Stimulated activated CD8-positive, alpha-beta memory T cell treated with anti-CD3 and anti-CD28 coated beads, Interleukin-12 subunit alpha, Interleukin-12 subunit beta, amount 100 ng/mL, for 24 hours (primary cell): ENCODE measurements around the gene ZBTB17.
"Not testable (repeated sequence)": the region's sequence is repeated elsewhere in the genome, so short reads cannot be mapped to it uniquely, and the experiment has no call there.

ENCODE experiments used
- DNase-seq: peaks from one replicate; pipeline ENCODE4 v3.0.0-alpha.2; 2020; ENCODE audit errors: extremely low read depth

The ZBTB17 gene

DNA sequence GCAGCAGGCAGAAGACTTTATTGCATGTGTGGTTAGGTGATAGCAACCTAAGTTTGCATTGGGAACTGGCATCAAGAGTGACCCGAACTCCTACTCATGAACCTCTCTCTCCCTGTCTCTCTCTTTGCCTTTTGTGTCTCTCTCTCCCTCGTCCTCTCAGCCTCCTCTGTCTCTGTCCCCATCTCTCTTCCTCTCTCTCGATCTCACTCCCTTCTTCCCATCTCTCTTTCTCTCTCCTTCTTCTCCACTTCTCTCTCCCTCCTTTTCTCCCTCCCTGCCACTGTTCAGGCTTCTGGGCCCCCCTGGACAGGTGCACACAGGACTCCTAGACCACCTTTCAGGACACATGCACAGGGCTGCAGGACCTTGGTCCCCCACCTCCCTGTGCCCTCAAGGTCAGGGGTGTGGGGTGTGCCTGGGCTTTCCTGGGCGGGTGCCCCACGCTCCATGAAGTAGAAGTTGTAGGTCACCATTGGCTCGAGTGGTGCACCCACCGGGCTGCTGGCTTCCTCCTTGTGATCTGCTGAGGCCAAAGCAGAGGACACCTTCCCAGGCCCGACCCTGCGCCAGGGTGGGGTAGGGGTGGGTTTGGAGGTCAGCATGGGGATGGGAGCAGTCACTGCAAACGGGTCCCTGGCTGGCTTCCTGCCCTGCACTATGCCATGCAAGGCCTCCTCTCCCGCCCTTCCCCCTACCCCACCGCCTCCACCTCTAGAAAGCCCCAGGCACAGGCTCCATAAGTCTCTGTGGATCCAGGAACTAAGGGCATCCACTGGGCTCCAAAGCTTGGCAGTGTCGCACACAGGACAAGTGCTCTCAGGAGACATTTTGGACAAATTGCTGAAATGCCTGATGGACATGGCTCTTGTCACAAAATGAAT lies 13.2 kb upstream of the ZBTB17 start:
- DNase-seq = no peak

DNA sequence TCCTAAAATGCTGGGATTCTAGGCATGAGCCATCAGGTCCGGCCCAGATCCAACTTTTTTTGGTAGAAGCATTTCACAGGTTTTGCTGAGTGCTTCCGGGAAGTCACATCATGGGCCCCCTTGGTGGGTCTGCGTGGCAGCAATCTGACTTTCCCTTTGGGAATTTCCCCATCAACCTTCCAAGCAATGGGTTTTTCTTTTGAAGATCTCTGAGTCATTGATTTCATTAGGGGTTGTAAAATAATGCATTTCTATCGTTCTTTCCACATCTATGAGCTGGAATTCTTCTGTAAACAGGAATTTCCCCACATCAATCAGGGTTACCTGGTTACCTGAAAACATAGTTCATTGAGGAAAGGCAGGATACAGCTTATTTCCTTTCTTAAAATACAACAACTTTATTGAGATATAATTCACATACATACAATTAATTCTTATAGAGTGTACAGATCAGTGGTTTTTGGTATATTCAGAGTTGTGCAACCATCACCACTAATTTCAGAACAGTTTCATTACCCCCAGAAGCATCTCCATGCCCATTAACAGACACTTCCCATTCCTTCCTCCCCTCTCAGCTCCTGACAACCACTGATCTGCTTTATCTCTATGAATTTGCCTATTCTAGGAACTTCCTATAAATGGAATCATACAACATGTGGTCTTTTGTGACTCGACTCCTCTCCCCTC lies 9.9 kb upstream of the ZBTB17 start:
- DNase-seq = no peak

DNA sequence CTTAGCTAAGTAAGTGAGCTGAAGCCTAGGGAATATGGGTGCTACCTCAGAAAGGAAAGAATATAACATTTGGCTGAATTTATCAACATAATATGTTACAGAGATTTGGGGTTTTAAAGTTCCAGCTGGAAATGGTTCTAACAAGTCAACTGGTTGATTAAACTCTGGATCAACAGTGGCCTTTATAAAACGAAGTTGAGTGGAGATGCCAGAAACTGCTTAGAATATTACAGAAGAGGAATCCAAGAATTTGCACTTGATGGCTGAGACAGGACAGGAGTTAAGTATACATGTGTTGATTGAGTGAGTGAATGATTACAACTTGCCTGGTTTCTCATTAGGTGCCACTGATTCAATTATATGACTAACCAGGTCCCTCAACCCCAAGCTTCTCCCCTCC lies 7.4 kb upstream of the ZBTB17 start:
- DNase-seq = no peak

DNA sequence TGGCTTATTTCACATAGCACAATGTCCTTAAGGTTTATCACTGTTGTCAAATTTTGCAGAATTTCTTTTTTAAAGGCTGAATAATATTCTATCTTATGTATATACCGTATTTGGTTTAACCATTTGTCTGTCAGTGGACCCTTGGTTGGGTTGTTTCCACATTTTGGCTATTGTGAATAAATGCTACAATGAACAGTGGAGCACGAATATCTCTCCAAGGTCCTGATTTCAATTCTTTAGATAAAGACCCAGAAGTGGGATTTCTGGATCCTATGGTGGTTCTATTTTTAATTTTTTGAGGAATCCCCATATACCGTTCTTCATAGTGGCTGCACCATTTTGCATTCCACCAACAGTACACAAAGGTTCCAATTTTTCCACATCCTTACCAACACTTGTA lies 5.8 kb upstream of the ZBTB17 start:
- no peak for DNase-seq

DNA sequence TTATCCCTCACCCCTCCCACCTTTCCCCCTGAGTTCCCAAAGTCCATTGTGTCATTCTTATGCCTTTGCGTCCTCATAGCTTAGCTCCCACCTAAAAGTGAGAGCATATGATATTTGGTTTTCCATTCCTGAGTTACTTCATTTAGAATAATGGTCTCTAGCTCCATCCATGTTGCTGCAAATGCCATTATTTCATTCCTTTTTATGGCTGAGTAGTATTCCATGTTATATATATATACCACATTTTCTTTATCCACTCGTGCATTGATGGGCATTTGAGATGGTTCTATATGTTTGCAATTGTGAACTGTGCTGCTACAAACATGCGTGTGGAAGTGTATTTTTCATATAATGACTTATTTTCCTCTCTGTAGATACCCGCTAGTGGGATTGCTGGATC lies 2.0 kb upstream of the ZBTB17 start:
- DNase-seq = not testable (repeated sequence)

DNA sequence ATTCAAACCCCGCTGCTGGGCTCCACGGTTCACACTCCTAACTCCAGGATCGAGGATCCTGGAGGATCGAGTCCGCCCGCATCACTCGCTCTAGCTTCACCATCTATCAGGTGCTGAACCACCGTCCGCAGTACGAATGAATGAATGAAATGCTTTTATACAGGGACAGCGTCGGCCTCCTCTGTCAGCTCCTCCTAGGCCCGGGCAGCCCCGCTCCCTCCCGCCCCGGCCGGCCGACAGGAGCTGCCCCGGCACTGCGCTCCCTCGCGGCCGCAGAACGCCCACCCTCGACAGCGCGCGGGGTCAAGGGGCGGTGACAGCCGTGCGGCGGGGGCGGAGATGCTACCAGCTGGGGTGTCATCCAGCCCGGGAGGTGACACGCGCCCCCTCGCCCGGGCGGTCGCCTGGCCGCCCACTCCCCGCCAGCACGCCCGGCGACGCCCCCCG lies 520 bp downstream of the ZBTB17 start:
- peak; percentile 59 for DNase-seq

DNA sequence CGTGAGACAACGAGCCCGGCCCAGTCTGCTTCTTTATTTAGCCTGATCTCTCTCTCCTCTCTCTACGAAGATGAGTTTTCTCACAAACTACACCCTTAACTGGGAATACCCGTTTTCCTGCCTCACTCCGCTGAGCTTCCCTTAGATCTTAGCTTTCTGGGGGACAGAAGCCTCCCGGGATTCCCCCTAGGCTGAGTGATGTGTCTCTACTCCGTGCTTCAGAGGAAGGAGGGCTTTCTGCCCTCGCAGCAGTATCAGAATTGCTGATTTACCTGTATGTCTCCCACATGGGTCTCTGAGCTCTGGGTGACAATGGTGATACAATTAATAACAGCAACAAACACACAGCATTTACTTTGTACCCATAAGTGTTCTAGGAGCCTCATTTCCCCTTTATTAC lies 1.0 kb downstream of the ZBTB17 start:
- DNase-seq = no peak

DNA sequence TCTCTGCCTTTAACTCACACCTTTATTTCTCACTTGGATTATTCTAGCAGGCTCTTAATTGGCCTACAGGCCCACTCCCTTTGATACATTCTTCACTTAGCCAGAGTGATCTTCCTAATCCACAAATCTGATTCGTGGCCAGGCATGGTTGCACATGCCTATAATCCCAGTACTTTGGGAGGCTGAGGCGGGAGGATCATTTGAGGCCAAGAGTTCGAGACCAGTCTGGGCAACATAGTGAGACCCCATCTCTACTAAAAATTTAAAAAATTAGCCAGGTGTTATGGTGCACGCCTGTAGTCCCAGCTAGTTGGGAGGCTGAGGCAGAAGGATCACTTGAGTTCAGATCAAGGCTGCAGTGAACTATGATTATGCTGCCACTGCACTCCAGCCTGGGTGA lies 2.1 kb downstream of the ZBTB17 start:
- DNase-seq = no peak

DNA sequence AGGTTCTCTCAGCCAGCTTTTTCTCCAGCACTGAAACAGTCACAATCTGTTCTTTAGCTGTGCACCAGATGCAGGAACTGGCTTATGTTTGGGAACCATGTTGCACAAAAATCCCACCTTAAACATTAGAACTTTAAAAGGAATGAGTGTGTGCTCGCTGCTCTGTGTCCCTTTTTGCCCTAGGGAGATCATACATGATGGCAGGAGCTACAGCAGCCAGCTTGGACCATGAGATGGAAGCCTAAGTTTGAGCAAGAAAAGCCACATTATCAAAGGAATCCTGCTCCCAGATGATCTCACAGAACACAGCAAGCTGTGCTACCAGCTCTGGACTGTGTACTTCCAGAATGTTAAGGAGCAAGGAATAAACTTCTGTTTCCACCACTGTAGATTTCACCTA lies 3.5 kb downstream of the ZBTB17 start:
- DNase-seq = no peak

DNA sequence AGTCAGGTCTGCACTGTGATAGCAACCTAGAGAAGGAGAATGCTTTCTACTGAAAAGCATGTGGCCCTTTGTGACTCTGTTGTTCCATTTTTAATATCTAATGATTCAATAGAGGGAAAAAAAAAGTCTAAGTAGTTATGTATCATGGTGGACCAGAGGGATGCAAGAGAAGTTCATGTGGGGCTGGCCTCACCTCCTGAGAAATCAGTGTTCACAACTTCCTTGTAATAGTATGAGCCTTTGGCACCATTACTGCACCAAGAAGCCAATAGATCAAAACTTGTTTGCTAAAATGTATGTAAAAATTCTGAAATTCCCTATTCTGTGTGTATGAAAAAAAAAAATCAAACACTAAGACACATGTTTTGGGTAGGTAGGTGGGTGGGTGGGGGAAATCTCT lies 5.0 kb downstream of the ZBTB17 start:
- DNase-seq = no peak

DNA sequence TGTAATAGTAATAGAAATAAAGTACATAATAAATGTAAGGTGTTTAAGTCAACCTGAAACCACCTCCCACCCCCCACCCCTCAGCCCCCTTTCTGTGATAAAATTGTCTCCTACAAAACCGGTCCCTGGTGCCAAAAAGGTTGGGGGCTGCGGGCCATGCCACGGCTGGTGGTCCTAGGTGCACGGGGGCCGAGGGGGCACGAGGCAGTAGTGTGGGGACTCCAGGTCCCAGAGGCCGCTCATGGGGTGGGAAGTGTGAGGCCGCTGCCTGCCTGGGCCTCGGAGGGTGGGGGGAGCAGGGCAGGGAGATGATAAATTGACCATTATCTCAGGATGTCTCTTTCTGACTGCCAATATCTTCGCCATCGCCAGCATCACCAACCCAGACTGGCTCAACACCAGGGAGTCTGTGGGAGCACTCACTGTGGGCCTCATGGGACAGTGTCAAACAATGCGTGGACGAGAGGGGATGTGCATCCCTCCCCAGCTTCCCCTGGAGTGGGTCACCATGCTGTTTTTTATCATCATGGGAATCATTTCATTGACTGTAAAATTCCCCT lies 6.5 kb downstream of the ZBTB17 start:
- no peak for DNase-seq

DNA sequence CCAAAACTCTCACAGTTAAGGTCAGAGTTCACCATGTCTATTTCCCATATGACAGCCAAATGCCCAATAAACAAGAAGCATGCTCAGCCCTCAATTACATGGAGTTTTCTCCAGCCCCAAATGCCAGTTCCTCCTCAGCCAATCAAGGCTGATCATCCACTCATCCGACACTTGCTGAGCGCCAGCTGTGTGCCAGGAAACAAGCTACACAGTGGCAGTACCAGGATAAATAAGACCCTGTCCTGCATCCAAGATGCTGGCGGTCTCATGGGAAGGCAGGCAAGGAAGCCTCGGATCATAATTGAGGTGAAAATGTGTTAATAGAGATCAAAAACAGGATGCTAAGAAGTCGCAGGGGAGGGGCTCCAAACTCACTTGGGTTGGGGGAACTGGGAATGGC lies 7.7 kb downstream of the ZBTB17 start:
- DNase-seq = no peak

DNA sequence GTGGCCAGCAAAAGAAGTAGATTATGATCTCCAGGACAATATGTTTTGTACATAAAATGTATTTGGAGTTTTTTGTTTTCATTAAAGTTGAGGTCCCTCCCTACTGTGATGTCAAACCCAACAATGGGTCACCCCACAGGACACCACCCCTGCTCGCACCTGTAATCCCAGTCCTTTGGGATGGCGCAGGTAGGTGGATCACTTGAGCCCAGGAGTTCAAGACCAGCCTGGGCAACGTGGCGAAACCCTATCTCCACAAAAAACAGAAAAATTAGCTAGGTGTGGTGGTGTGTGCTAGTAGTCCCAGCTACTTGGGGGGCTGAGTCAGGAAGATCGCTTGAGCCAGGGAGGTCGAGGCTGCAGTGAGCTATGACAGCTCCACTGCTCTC lies 9.0 kb downstream of the ZBTB17 start:
- no peak for DNase-seq

DNA sequence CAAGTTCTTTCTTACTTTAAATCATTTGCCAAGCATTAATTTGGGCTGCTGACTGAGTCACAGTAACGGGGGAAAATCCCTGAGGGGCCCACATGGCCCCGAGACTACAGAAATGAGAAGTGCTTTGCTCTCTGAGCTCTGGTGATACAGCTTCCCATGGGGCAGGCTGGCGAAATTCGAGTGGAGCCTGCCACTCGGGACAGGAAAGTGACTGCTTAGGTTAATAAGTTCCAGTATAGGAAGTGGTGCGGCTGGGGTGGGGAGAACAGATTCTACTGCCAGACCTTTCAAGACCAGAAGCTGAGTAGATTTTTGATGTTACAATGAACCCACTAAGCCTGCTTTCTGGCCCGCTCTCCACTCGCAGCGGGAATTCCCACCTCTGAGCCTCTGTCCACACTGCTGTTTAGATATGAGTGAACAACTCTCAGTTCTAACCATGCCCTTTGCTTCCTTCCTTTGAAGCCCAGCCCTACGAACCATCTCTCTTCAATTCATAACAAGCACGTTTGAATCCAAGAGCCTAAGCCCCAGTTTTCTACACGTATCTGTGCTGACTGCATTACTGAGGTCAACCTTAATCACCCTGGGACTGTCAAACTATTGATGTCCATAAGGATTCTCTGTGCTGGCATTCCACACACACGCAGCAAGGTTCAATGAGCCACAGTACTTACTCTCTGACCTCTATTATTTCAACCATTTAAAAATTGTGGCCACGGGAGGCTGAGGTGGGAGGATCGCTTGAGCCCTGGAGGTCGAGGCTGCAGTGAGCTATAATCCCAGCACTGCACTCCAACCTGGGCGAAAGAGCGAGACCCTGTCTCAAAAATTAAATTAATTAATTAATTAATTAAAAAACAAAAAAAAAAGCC lies 9.6 kb downstream of the ZBTB17 start:
- peak; percentile 61 for DNase-seq

DNA sequence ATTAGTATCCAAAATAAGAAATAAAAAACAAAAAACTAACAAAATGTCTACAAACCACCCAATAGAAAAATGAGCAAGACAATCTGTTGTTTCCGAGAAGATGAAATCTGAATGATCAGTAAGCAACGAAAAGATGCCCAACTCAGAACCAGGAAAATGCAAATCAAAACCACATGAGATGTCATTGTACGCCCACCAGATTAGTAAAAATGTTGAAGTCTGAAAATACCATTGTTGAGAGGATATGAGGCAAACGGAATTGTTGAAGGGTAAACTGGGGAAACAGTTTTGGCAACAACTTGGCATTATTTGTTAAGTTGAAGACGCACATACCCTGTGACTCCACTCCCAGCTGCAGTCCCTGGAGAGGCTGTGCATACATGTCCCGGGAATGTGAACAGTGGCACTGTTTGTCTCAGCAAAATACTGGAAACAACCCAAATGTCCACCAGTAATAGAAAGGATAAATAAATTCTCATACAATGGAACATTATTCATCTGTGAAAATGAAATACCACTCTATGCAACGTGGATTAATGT lies 10.6 kb downstream of the ZBTB17 start:
- no peak for DNase-seq

DNA sequence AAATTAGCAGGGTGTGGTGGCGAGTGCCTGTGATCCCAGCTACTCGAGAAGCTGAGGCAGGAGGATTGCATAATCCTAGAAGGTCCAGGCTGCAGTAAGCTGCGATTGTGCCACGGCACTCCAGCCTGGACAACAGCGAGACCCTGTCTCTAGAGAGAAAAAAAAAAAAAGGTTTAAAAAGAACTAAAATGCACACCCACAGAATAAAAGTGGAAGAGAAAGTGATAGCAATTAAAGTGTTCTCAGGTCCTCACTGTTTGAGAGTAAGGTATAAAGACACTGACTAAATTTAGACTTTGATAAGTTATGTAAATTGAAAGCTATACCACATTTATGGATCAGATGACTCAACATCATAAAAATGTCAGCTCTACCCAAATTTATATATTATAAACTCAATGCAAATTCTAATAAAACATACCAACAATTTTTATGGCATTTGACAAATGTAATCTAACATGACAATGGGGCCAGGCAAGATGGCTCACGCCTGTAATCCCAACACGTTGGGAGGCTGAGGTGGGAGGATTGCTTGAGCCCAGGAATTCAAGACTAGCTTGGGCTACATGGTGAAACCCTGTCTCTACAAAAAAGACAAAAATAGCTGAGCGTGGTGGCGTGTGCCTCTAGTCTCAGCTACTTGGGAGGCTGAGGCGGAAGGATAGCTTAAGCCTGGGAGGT lies 11.8 kb downstream of the ZBTB17 start:
- DNase-seq = no peak

DNA sequence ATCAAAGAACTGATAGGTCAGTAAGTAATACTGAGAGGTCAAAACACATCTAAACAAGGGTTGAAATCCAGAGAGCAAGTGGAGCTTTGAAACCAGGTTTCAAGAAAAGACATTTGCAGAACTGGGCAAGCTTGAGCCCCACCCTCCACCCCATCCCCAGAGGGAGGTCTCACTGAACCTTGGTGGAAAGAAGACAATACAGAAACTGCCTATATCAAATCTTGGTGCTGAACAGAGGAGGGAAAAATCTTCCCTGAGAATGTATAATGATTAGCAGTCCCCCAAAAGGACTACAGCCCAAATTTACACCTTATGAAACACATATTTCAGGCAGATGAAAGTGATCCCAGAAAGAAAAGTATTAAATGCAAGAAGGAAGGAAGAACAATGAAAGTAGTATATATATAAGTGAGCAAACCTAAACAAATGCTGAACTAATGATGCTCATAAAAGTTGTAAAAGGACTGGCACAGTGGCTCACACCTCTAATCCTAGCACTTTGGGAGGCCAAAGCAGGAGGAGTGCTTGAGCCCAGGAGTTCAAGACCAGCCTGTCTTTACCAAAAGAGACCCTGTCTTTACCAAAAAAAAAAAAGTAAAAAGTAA lies 12.4 kb downstream of the ZBTB17 start:
- DNase-seq = no peak

DNA sequence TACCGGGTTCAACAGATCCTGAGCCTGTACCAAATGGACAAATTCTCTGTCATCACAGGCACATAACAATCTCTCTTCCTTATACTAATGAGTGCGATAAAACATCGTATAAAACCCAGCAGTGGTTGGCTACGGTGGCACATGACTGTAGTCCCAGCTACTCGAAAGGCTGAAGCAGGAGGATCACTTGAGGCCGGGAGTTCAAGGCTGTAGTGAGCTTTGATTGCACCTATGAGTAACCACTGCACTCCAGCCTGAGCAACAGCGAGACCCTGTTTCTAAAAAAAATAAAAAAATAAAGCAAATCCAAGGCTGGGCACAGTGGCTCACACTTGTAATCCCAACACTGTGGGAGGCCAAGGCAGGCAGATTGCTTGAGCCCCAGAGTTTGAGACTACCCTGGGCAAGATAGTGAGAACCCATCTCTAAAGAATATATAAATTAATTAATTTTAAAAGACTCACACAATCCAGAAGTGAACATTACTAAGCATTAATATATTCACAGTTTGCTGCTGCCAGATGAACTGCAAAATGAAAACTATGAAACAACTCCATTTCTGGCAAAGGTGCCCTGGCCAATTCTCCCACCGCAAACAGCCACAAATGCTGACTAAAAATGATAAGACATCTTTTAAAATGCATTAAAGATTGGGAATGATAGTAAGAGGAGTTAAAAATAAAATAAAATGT lies 13.1 kb downstream of the ZBTB17 start:
- DNase-seq = no peak

DNA sequence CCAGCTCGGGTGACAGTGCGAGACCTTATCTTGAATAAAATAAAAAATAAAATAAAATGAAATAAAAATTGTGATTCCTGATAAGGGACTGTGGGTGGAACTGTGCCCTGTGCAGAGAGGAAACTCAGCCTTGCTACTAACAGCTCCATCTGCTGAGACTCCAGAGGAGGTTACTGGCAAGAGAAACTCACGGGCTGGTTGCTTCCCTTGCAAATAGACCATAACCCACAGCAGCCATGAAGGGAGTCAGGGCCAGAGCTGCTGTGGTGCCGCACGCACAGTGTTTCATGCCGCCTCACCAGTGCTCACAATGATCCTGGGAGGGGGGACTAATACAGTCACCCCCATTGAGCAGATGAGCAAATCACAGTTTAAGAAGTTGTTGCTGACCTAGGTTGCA lies 13.7 kb downstream of the ZBTB17 start:
- DNase-seq = no peak

DNA sequence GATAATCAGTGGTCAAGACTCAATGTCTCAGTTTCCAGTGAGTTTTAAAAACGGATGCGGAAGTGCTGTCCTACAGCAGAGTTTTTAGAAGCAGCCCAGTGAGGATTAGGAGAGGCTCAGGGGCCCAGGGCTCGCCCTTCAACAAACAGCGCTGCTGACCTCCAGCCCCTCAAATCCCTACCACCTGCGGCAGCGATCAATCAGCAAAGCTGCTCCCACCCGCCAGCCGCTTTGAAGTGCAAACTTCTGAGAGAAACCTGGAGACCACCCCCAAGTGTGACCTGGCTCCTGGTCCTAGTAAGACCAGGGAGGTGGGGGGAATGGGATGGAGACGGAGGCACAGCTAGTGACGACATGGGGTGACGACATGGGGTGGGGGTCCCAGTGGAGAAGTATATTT lies 14.4 kb downstream of the ZBTB17 start:
- DNase-seq = no peak
